Measurements from ENCODE around the gene KIF26B.

GRCh38 chr1:245526141-245526540, 371.4 kb downstream of the KIF26B start:
- TF ChIP-seq CTCF (IDR thresholded peaks at IDR 0.05; ENCODE audit: low read length) (no peak), EZH2 (optimal IDR thresholded peaks at IDR 0.05; ENCODE audit: low read depth, low read length) (no peak), EZH2phosphoT487 (IDR thresholded peaks at IDR 0.05; ENCODE audit: low read length) (no peak)

All from MM.1S (cell line).